ENCODE measurements around the gene ZNF234.

DNA sequence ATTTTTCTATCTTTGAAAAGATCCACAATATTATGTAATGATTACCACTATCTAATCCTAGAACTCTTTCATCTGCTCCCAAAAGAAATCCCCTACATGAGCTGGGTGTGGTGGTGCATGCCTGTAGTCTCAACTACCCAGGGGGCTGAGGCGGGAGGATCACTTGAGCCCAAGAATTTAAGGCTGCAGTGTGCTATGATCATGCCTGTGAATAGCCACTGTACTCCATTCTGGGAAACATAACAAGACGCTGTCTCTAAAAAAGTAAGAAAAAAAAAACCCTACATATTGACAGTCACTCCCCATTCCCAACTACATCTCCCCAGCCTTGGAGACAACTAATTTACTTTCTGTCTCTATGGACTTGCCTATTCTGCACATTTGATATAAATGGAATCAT is 22.4 kb downstream of the ZNF234 start:
- TF ChIP-seq, protein P1, sequence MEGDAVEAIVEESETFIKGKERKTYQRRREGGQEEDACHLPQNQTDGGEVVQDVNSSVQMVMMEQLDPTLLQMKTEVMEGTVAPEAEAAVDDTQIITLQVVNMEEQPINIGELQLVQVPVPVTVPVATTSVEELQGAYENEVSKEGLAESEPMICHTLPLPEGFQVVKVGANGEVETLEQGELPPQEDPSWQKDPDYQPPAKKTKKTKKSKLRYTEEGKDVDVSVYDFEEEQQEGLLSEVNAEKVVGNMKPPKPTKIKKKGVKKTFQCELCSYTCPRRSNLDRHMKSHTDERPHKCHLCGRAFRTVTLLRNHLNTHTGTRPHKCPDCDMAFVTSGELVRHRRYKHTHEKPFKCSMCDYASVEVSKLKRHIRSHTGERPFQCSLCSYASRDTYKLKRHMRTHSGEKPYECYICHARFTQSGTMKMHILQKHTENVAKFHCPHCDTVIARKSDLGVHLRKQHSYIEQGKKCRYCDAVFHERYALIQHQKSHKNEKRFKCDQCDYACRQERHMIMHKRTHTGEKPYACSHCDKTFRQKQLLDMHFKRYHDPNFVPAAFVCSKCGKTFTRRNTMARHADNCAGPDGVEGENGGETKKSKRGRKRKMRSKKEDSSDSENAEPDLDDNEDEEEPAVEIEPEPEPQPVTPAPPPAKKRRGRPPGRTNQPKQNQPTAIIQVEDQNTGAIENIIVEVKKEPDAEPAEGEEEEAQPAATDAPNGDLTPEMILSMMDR (IDR thresholded peaks at IDR 0.05): no peak
- TF ChIP-seq POLR2A (IDR thresholded peaks at IDR 0.05) (no peak), POLR2AphosphoS5 (IDR thresholded peaks at IDR 0.05) (no peak)
